Right ventricle myocardium superior (tissue), 1 donor: ENCODE data around the gene LINGO1. TPM values are rescaled to one million over a fixed set of nuclear protein-coding genes. Genes with fewer than 3 reads are reported as not detected.
A peak's percentile ranks its signal among the peaks of the same experiment; 100 is the strongest.

Experiments used
- ATAC-seq: fragments of 200-7000 bp; cut with Tn5 transposase; one replicate; pipeline ENCODE4 v1.9.1; 2020; ENCODE audit warnings: mild to moderate bottlenecking; ENCODE audit not compliant: poor library complexity
- DNase-seq: peaks from one replicate; pipeline ENCODE4 v3.0.0-alpha.2; 2020
- intact Hi-C: fragments of 100-400 bp; cut with DNase I; formaldehyde crosslinking; loops from one replicate; pipeline ENCODE4 v1.11.2; 2022
- total RNA-seq: library from RNA; stranded (reverse); fragmentation: NEBNext Ultra II Directional; extraction: Animal tissue kit (Norgen Biotek cat#: 25700); gene quantifications from one replicate; pipeline ENCODE4 v1.2.1, GENCODE V29; 2021
- donor health status: DM: no; HTN: yes; CAD: no; lungs with severe emphysema.

Gene LINGO1
- total RNA-seq, 1 donor from 2014 or later = 0.81 TPM

DNA sequence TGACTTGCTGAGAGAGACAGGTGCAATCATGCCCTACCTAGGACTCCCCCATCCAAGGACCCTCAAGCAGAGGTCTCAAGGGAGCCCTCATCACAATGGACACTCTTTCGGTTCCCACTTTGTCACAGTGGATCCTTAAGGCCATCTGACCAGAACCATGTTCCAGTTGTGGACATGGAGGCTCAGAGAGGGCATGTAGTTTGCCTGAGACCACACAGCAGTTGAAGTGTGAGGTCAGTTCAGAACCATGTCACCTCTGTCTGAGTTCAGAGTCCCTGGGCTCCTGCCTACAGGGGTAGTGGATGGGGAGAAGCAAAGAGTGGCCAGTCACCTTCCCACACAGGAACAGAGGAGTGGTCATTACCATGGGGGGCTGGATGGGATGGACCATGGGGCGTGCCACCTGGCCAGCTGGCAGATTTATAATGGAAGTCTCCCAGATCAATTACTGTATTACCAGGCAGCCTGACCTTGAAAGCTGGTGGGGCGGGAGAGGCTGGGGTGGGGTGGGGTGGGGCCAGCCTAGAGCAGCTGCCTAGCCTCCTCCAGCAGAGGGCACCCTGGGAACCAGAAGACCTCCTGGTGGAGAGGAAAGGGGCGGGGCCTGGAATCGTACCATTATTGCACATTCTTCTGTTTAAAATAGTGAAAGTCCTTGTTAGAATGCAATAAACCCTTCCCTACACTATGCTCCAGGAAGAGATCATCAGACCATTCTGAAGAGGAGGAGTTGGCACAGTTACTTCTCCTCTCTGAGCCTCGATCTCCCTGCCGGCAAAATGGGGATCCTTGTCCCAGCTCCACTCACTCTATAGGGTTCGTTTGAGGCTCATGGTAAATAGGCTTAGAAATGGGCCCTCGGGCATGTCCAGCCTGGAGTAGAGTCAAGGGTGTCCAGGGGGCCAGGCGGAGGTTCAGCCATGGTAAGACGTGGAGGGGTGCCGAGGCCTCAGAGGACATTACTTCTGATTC lies 26.9 kb upstream of the LINGO1 start:
- peak; percentile 57 for DNase-seq
- intact Hi-C loops = no loop called here

GRCh38 chr15:77658304-77658703 lies 25.6 kb upstream of the LINGO1 start:
- DNase-seq (no peak), ATAC-seq (no peak)
- intact Hi-C loops = no loop called here

More for the DNA sequence above, 26.9 kb upstream of the LINGO1 start:
- peak; percentile 69 for ATAC-seq

- ATAC-seq (no peak), DNase-seq (no peak)
- intact Hi-C loops = no loop called here
Measured at GRCh38 chr15:77657634-77658238, 25.0 kb upstream of the LINGO1 start.

GRCh38 chr15:77656294-77656693 lies 23.6 kb upstream of the LINGO1 start:
- ATAC-seq (no peak), DNase-seq (no peak)
- intact Hi-C loops = no loop called here

DNA sequence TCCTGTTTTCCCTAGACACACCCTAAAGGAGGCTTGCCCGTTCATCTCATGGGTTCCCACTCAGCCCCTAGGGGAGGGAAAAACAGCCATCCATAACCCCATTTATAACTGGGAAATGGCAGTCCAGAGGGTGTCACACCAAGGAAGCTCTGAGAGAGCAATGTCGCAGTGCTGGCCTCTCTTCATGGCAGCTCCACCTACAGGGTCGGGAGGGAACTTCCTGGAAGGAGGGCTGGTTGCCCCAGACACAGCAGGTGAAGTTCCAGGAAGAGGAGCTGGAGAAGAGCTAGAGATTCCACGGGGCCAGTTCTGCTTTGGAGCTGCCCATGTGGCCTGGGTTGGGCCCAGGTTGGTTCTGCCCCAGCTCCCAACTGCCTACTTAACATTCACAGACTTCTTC lies 22.3 kb upstream of the LINGO1 start:
- DNase-seq = no peak
- intact Hi-C loops = no loop called here
- ATAC-seq = no peak

DNA sequence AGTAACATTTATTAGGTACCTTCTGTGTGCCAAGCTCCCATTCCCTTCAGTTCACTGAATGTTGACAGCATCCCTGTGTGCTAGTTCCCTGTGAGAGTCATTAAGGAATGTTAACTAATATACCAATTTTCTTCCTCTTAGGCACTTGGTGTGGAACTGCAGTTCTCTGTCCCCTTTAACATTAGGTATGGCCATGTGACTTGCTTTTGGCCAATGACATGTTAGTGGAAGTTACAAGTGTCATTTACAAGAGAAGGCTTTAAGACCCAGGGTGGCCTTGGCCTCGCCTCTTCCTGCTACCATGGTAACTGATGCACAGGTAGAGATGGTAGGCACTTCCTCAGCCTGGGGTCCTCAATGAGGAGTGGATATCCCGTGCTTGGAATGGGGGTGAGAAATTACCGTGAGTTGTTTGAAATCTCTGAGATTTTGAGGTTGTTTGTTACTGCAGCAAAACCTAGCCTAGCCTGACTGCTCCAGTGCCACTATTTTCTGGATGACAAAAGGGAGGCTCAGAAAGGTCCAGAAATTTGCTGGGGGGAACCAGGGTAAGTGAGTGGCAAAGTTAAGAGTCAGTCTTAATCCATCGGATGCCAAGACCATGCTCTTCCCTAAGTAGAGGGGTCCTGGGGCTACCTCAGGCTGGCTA lies 21.2 kb upstream of the LINGO1 start:
- no peak for DNase-seq
- intact Hi-C loops = no loop called here

GRCh38 chr15:77650265-77650664 lies 17.6 kb upstream of the LINGO1 start:
- DNase-seq (no peak), ATAC-seq (no peak)
- intact Hi-C loops = no loop called here

More for the DNA sequence above, 21.2 kb upstream of the LINGO1 start:
- ATAC-seq = no peak

DNA sequence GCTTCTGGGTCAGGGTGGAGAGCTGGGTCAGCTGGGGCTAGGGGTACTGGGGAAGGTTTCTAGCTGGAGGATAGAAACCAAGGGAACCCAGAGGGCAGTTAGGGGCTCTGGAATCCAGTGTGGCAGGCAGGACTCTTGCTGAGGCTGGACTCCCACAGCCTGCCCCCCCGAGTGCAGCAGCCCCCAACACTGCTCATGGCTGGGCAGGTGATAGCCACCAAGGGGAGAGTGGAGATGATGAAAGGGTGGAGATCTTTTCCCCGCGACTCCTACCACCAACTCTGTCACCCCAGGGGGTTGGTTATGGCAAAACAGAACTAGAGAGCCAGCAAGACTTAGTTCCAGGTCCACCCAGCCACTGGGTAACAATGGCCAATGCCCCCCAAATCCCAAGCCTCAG lies 16.9 kb upstream of the LINGO1 start:
- intact Hi-C loops = loop anchor here (10.0 kb wide), 1 partner anchor 135 kb away; no protein-coding TSS in a partner anchor
- no peak for ATAC-seq
- no peak for DNase-seq

DNA sequence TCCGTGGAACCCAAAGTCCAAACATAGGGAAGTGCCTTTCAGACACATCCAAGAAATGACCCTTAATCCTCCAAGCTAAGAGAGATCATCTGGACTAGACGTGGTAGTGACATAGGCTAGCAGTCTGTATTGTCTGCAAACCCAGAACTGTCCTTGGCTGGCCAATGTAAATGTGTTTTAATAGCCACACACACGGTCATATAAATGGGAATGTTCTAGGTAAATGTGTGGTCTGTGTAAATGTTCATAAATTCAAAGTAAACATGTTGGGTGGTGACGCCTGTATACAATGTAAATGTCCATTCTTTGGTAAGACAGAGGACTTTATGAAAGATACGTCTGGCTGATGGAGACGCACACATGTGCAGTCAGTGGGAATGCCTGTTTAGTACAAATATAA lies 16.3 kb upstream of the LINGO1 start:
- DNase-seq (no peak), ATAC-seq (no peak)
- intact Hi-C loops = loop anchor here (10.0 kb wide), 1 partner anchor 136 kb away; no protein-coding TSS in a partner anchor

GRCh38 chr15:77647961-77648360 lies 15.2 kb upstream of the LINGO1 start:
- intact Hi-C loops = loop anchor here (10.0 kb wide), 1 partner anchor 137 kb away; no protein-coding TSS in a partner anchor
- no peak for ATAC-seq
- no peak for DNase-seq

DNA sequence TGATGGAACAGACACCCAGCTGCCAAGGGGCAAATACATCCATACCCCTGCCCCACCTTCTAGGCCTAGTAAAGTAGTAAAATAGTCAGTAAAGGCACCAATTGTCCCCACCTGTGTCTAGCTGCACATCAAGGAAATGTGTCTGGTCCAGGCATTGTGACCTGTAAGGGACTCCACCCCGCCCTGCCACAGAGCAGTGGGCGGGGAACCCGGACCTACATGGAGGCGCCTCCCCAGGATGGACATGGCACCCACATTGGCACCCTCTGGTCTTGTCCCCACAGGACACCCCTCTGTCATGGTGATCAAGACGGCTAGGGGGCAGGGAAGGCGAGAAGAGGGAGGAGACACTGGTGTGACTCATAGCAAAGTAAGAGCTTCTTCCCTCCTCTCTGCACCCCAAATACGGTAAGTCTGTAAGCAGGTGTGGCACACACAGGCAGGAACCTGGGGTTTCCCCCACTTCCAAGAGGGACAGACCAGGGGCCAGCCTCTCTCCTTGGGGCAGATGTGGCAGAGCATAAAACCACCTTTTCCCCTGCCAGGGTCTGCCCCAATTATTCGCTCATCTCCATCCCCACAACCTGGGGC lies 13.5 kb upstream of the LINGO1 start:
- ATAC-seq = no peak
- no peak for DNase-seq
- intact Hi-C loops = loop anchor here (10.0 kb wide), 1 partner anchor 139 kb away; no protein-coding TSS in a partner anchor

- no peak for DNase-seq
- intact Hi-C loops = loop anchor here (10.0 kb wide), 1 partner anchor 139 kb away; no protein-coding TSS in a partner anchor
- no peak for ATAC-seq
Measured at GRCh38 chr15:77645602-77646001, 12.9 kb upstream of the LINGO1 start.

DNA sequence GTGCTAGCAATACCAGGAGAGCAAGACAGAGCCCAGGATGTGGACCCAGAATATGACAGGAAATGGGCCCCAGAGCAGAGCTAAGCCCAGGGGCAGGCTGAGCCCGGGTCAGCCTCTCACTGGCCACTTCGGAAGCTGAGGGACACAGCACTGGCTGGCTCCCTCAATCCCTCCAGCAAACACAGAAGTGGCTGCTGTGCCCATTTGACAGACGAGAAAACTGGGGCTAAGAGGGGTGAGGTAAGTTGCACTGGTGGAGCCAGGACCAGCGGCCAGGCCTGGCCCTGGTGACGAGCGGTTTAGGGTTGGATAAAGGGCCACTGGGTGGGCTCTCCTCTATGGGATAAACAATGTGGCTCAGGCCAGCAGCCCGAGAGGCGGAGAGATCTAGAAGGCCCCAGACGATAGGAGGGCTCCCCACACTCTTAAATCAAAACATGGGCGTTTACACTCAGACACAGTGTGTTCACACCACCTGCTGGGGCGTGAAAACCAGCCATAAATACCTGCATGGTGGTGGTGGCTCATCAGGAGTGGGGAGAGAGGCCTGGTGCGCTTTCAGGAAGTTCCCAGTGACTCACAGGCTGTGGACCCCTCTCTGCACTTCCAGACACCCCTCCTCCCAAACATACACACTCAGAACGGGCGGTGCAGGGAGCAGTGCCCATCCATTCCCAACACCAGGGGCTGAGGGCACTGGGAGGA lies 12.0 kb upstream of the LINGO1 start:
- ATAC-seq (no peak), DNase-seq (no peak)
- intact Hi-C loops = loop anchor here (10.0 kb wide), 1 partner anchor 140 kb away; no protein-coding TSS in a partner anchor

DNA sequence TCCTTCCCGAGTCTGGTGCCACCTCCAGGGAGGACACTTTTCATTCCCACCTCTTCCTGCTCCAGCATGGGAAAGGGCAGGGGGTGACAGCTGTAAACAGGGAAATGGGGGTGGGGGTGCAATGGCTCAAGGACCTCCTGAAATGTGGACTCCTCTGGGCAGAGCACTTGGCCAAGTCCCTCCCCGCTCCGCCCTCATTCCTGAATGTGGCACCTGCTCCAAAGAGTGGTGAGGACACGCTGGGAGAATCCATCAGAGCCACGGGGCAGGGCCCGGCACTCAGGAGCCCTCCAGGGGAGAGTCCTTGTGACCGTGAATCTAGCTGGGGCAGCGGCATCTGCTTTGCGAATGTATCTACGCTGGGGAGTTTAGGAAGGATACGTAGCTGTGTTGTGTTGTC lies 11.1 kb upstream of the LINGO1 start:
- ATAC-seq (no peak), DNase-seq (no peak)
- intact Hi-C loops = loop anchor here (10.0 kb wide), 1 partner anchor 141 kb away; no protein-coding TSS in a partner anchor

GRCh38 chr15:77642793-77643430 lies 10.2 kb upstream of the LINGO1 start:
- DNase-seq (no peak), ATAC-seq (no peak)
- intact Hi-C loops = loop anchor here (10.0 kb wide), 1 partner anchor 142 kb away; no protein-coding TSS in a partner anchor

- intact Hi-C loops = loop anchor here (10.0 kb wide), 1 partner anchor 143 kb away; no protein-coding TSS in a partner anchor
- ATAC-seq (no peak), DNase-seq (no peak)
Measured at GRCh38 chr15:77641999-77642398, 9.3 kb upstream of the LINGO1 start.

DNA sequence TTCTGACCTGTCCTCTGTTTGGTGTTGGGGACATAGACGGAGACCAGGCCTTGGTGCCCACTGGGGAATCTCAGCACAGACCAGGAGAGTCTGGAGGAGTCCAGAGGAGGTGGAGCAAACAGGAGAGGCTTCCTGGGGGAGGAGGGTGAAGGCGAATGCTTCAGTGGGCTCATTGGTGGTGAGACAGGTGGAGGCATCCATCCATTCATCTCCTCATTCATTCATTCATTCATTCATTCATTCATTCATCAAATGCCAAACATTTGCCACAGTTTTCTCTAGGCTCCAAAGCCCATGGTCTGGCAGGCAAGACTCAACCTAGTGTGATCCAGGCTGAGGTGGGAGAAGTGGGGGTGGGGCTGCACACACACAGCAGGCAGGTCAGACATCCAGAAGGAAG lies 7.9 kb upstream of the LINGO1 start:
- no peak for ATAC-seq
- intact Hi-C loops = loop anchor here (10.0 kb wide), 1 partner anchor 144 kb away; no protein-coding TSS in a partner anchor
- DNase-seq = no peak
